ENCODE measurements around the gene CCDC47.
"Not testable (repeated sequence)": the region's sequence is repeated elsewhere in the genome, so short reads cannot be mapped to it uniquely, and the experiment has no call there.

CCDC47 gene

GRCh38 chr17:63773272-63774140 is at the start of gene CCDC47:
Gene CCDC47 (minus strand): TSS chr17:63773597. CDS start chr17:63766175, 7,422 bp downstream.
- peak; percentile 96 for DNase-seq

GRCh38 chr17:63822537-63822936 is 49.1 kb upstream of the CCDC47 start:
- no peak for DNase-seq

- no peak for DNase-seq
Measured at GRCh38 chr17:63821804-63822203, 48.4 kb upstream of the CCDC47 start.

GRCh38 chr17:63820963-63821561 is 47.7 kb upstream of the CCDC47 start:
- no peak for DNase-seq

GRCh38 chr17:63819585-63820537 is 46.5 kb upstream of the CCDC47 start:
- no peak for DNase-seq

DNA sequence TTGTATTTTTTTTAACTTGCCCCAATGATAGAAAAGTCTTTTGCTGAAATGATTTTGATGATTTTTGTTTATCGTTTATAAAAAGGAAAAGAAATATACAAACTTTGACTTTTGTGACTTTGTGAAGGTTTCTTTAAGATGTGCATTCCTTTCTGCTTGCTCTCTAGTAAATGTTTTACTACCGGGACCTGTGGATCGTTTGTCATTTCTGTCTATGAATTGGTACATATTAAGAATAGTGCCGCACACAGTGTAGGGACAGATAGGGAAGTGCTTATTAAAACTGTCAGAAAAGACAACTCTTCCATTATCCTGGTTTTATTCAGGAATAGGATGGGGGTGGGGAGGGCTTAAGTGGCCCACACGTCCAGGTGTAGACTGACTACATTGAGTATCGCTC is 45.7 kb upstream of the CCDC47 start:
- DNase-seq: no peak

- no peak for DNase-seq
Measured at GRCh38 chr17:63817736-63818385, 44.5 kb upstream of the CCDC47 start.

GRCh38 chr17:63816669-63817068 is 43.3 kb upstream of the CCDC47 start:
- no peak for DNase-seq

- no peak for DNase-seq
Measured at GRCh38 chr17:63816123-63816522, 42.7 kb upstream of the CCDC47 start.

DNA sequence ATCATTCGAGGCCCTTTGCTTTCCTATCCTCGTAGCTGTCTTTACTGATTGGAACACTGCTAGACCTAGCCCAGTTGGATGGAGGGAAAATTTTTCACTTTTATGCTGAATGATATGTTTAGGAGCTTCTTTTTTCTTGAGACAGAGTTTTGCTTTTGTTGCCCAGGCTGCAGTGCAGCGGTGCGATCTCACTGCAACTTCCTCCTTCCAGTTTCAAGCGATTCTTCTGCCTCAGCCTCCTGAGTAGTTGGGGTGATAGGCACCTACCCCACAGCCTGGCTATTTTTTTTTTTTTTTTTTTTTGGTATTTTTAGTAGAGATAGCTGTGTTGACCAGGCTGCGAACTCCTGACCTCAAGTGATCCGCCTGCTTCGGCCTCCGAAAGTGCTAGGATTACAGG is 36.6 kb upstream of the CCDC47 start:
- DNase-seq: no peak

DNA sequence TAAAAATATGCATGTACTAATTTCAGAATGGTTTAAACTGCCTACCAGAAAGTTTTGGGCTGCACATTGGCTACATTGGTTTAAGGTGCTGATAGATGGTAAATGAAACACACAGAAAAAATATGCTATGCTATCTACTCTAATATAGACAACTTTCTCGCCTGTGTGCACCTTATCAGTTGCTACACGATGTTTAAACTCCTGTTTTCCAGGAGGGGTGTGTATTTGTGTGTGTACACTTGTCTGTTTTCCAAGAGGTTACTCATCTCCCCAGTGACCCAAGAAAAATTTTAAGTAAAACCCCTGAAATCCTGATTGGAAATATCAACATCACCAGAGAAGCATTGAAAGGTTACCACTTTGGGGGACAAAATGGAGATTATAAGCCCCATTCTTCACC is 32.2 kb upstream of the CCDC47 start:
- DNase-seq: no peak

DNA sequence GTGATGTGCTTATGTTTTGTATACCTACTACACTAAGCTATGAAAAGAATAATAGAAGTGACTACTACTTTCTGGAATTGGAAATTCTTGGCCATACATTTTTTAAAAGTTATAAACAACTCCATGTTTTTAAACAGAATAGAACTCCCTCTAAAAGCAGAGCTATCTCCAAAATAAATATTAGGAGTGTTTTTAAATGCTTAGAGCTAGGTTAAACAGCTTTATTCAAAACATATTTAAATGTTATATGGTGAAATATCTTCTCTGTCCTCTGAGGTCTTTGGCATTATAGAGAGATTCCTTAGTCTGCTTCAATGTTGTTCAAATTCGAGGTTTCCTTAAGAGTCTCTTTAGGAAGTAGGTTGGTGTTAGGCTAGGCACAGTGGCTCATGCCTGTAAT is 30.9 kb upstream of the CCDC47 start:
- no peak for DNase-seq

- DNase-seq: no peak
Measured at GRCh38 chr17:63800783-63801182, 27.4 kb upstream of the CCDC47 start.

- DNase-seq: no peak
Measured at GRCh38 chr17:63798572-63799106, 25.2 kb upstream of the CCDC47 start.

GRCh38 chr17:63796375-63796774 is 23.0 kb upstream of the CCDC47 start:
- not testable (repeated sequence) for DNase-seq

- DNase-seq: no peak
Measured at GRCh38 chr17:63792055-63792729, 18.8 kb upstream of the CCDC47 start.

- no peak for DNase-seq
Measured at GRCh38 chr17:63790057-63790456, 16.7 kb upstream of the CCDC47 start.

GRCh38 chr17:63786971-63787711 is 13.7 kb upstream of the CCDC47 start:
- DNase-seq: no peak

DNA sequence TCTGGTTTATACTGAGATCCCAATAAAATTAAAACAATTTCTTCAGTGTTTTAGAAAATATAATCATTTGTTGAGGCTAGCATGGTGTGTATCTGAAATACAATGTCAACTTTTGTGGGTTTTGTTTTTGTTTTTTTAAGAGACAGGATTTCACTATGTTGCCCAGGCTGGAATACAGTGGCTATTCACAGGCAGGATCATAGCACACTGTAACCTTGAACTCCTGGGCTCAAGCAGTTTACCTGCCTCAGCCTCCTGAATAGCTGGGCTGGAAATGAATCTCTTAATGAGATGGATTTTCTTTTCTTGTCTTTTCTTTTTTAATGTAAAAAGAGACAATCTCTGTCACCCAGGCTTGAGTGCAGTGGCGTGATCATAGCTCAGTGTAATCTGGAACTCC is 12.7 kb upstream of the CCDC47 start:
- DNase-seq: no peak

DNA sequence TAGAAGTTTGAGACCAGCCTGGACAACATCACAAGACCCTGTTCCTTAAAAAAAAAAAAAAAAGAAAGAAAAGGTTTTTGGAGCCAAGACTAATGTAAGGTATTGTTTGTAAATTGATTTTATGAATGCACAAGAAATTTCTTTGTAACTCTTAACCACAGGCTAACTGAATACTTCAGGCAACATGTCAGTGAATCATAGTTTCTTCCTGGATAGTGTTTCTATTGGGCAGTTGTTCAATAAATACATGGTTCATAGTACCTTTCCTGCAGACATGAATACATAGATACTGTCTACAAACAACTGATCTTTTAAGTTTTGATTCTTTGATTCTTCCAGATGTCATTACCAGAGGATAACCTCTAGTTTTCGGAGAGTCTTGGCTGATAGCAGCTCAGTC is 12.2 kb upstream of the CCDC47 start:
- no peak for DNase-seq

GRCh38 chr17:63783522-63783921 is 10.1 kb upstream of the CCDC47 start:
- no peak for DNase-seq
